Fibroblast of skin of left quadriceps (primary cell): Measurements from ENCODE around the gene CSRNP3.

Experiments
- DNase-seq, 2 experiments: peaks; one replicate each; pipeline ENCODE4 v3.0.0-alpha.2; 2013; ENCODE audit warnings: low read depth in 2 of 2

Gene CSRNP3

GRCh38 chr2:165681841-165682240, 212.3 kb downstream of the CSRNP3 start:
- no peak for DNase-seq

GRCh38 chr2:165682546-165682945, 213.0 kb downstream of the CSRNP3 start:
- no peak for DNase-seq

- DNase-seq = no peak
Observed at GRCh38 chr2:165686800-165687199, 217.3 kb downstream of the CSRNP3 start.

- DNase-seq = no peak
Observed at GRCh38 chr2:165687426-165688002, 218.0 kb downstream of the CSRNP3 start.

DNA sequence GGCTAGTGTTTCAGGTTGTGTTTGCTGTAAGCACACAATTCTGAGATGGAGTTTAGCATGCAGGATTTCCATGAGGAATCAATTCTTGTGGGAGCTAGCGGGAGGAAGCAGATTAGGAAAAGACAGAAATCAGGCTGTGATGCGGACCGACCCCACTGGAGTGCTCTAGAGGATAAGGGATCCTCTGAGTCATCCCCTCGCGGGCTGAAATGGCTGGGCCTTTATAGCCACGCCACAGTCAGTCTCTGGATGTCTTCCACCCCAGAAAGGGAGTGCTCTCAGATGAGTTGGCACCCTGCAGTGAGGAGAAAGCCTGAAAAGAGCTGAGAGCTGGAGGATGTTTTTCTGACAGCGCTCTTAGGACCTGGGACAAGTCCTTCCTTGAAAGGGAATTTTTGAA, 222.1 kb downstream of the CSRNP3 start:
- DNase-seq = peak; percentile 21 to 23

DNA sequence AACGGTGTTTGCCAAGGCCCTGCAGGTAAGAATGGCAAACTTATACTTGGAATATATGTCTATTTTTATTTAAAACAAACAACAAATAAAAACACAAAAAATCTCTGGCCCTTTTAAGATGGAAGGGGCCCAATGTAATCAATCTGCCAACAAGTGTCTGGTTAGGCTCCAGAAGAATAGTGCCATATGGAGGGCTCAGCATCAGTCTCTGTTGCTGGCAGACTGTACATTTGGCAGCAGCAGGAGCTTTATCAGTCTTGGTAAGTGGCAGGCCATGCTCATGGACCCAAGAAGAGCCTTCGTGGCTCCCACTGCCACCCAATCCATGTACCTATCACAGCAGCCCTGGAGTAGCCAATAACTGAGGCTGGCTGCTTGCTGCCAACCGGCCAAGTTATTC, 223.4 kb downstream of the CSRNP3 start:
- DNase-seq = no peak

DNA sequence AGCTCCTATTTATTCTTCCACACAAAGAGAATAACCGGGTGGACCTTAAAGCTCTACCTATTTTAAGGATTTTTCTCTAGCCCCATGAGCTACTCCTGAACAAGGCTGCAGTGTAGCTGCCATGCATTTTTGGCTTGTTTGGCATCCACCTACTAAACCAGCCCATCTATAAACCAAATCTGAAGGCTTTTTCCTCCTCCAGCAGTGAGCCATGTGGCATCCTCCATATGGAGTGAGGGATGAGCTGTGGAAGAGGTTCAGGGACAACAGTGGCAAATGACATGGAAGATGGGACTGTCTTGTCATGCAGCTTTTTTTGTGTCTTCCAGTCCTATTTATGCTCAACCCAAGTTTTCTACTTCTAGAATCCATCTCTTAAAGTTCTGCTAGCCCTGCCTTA, 224.3 kb downstream of the CSRNP3 start:
- no peak for DNase-seq

DNA sequence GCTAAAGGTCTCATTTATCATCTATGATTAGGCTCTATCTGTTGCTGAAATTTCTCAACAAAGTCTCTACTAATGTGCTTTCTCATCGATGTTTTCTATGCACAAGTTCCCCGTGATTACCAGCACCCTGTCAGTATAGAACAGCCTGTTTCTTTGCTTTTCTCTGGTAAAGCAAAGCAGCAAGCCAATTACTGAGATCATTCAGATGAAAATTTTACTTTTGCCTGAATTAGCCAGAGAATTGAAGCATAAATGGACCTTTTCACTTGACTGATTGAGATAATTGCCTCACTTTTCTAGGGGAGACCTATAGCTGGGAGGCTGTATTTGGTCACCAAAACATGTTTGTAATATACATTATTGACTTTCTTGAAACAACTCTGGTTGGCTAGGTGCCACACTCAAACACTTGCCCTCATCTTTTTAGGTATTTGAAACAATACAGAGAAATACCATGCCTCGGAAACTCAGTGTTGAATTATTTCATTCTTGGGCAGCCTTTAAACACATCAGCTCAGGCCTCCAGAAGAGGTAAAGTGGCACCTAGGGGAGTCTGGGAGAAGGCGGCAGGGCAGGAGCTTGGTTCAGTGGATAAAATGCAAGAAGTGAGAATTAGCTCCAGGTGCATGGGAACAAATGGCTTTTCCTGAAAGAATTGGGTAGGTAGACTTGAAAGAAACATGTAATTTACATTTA, 228.4 kb downstream of the CSRNP3 start:
- DNase-seq = no peak

GRCh38 chr2:165698444-165698884, 229.0 kb downstream of the CSRNP3 start:
- DNase-seq = peak; percentile 22 to 23

DNA sequence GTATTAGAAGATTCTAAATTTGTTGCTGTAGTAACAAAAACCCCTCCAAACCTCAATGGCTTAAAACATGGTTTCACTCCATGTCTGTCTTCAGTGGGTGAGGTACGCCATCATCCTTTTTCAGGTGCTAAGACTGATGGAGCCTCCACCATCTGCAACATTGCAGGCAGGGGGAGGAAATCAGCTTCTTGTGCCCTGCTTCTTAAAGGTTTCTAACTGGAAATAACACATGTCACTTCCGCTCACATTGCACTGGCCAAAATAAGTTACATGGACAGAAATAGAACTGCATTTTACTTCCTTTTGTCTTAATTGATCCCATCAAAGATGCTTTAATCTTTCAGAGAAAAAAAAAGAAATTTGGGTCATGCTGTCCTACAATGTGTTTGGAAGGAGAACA, 230.4 kb downstream of the CSRNP3 start:
- no peak for DNase-seq

- DNase-seq = no peak
Observed at GRCh38 chr2:165700531-165700930, 231.0 kb downstream of the CSRNP3 start.

- no peak for DNase-seq
Observed at GRCh38 chr2:165701147-165701546, 231.6 kb downstream of the CSRNP3 start.

- no peak for DNase-seq
Observed at GRCh38 chr2:165706960-165707487, 237.5 kb downstream of the CSRNP3 start.

DNA sequence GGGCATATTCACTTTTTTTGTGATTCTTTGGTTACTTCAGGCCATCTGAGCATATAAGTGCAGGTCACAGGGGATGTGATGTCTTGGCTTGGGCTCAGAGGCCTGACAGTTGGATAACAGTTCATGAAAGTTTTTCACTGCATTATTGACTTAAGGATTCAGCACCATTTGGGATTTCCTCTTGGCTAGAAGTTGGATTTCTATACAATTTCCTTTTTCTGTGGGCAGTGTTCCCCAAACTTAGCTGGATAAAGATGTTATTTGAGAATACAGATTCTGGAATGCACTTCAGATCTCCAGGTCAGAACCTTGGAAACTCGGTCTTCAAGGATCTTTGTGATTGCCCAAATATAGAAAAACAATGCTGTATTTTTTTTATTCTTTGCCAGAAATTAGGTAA, 246.6 kb downstream of the CSRNP3 start:
- DNase-seq = no peak

DNA sequence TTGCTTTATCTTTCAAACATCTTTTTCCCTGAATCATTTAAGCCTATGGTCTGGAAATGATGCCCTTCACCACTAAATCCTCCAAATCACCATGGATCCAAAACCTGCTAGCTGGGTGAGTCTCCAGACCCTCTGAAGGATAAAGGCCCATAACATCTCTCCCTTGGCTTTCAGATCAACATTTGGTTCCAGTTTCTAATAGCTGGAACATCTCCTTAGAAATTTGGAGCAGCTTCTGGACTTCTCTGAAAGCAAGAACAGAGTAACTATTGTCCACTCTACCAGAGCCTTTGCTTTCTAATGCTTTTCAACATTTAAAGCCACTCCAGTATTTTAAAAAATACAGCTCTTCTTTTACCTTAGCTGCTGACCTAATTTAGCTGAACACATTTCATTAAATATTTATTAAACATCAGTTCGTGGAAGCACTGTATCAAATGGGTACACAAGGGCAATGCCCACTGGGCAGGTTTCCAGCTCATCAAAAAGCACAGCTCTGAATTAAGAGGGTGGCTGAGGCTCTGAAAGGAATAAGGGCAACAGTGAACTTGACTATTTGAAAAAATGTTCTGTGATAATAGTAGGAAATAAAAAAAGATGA, 249.2 kb downstream of the CSRNP3 start:
- no peak for DNase-seq

GRCh38 chr2:165720511-165720910, 251.0 kb downstream of the CSRNP3 start:
- DNase-seq = peak; percentile 71 to 73

DNA sequence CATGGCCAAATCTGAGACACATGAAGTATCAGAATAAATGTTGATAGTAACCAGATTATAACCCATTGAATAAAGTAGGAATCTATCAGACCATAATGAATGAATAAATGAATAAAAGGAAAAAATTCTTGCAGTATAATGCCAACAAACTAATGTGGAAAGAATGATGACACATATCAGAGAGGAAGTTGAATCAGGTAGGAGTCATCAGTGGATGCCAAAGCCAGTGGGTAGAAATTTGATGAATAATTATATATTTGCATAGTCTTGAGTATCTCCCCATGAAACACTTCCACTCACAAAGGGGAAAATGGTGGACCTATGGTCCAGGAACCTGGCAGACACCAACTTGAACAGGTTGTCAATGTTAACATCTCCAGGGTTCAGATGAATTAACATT, 255.9 kb downstream of the CSRNP3 start:
- DNase-seq = peak in 1 of 2 experiments; percentile 11
